Ramos (cell line): Measurements from ENCODE around the gene SIRPB1.
"Not testable (repeated sequence)": the region's sequence is repeated elsewhere in the genome, so short reads cannot be mapped to it uniquely, and the experiment has no call there.

ENCODE experiments used
- in situ Hi-C: fragments of 300-500 bp; cut with MboI; formaldehyde crosslinking; loops from one replicate; pipeline ENCODE4 v1.14.3; 2022; ENCODE audit warnings: low sequenced_read_pairs; ENCODE audit not compliant: unreplicated experiment

SIRPB1 gene

GRCh38 chr20:1619861-1620444 is at the start of gene SIRPB1:
SIRPB1 (minus strand) TSS chr20:1620009; CDS start chr20:1619944, 65 bp downstream.
- in situ Hi-C loops: no loop called here

GRCh38 chr20:1669304-1669703 is 49.5 kb upstream of the SIRPB1 start:
- in situ Hi-C loops: no loop called here

GRCh38 chr20:1667502-1668085 is 47.8 kb upstream of the SIRPB1 start:
- in situ Hi-C loops: no loop called here

GRCh38 chr20:1666802-1667201 is 47.0 kb upstream of the SIRPB1 start:
- in situ Hi-C loops: no loop called here

- in situ Hi-C loops: no loop called here
Observed at GRCh38 chr20:1665345-1665744, 45.5 kb upstream of the SIRPB1 start.

GRCh38 chr20:1664911-1665310 is 45.1 kb upstream of the SIRPB1 start:
- in situ Hi-C loops: no loop called here

GRCh38 chr20:1663917-1664316 is 44.1 kb upstream of the SIRPB1 start:
- in situ Hi-C loops: no loop called here

GRCh38 chr20:1661542-1662299 is 41.9 kb upstream of the SIRPB1 start:
- in situ Hi-C loops: no loop called here

- in situ Hi-C loops: no loop called here
Observed at GRCh38 chr20:1660246-1660645, 40.4 kb upstream of the SIRPB1 start.

GRCh38 chr20:1657556-1658334 is 37.9 kb upstream of the SIRPB1 start, which contains the start of gene SIRPG:
SIRPG (minus strand) TSS chr20:1657779; CDS start chr20:1657714, 65 bp downstream.
- in situ Hi-C loops: no loop called here

GRCh38 chr20:1656844-1657243 is 37.0 kb upstream of the SIRPB1 start:
- in situ Hi-C loops: no loop called here

GRCh38 chr20:1654996-1655395 is 35.2 kb upstream of the SIRPB1 start:
- in situ Hi-C loops: no loop called here

- in situ Hi-C loops: no loop called here
Observed at GRCh38 chr20:1652960-1653359, 33.2 kb upstream of the SIRPB1 start.

GRCh38 chr20:1652104-1652503 is 32.3 kb upstream of the SIRPB1 start:
- in situ Hi-C loops: no loop called here

GRCh38 chr20:1651268-1652058 is 31.7 kb upstream of the SIRPB1 start:
- in situ Hi-C loops: no loop called here

- in situ Hi-C loops: no loop called here
Observed at GRCh38 chr20:1648101-1648500, 28.3 kb upstream of the SIRPB1 start.

- in situ Hi-C loops: no loop called here
Observed at GRCh38 chr20:1646975-1647431, 27.2 kb upstream of the SIRPB1 start.

- in situ Hi-C loops: no loop called here
Observed at GRCh38 chr20:1644101-1644962, 24.5 kb upstream of the SIRPB1 start.

- in situ Hi-C loops: not testable (repeated sequence)
Observed at GRCh38 chr20:1638643-1639042, 18.8 kb upstream of the SIRPB1 start.
